Mammary epithelial cell (primary cell): ENCODE data around the gene KSR2.

Source experiments
- CTCF ChIP-seq, 2 donors: IDR thresholded peaks in 1 of 2; conservative IDR thresholded peaks in 1 of 2; 2 replicates each; pipeline ENCODE4 v1.5.1; 2011 to 2012; ENCODE audit warnings: inconsistent platforms in 2 of 2, low read length in 2 of 2, mild to moderate bottlenecking in 2 of 2, control low read depth in 1 of 2, low read depth in 1 of 2; ENCODE audit not compliant: insufficient read depth in 1 of 2; ENCODE audit errors: extremely low read depth in 1 of 2
- EZH2 ChIP-seq: IDR thresholded peaks from 2 replicates; pipeline ENCODE4 v1.6.1; 2012; ENCODE audit warnings: low read length, inconsistent platforms, borderline replicate concordance

- TF ChIP-seq CTCF (conservative IDR thresholded peaks at IDR 0.05 in 1 of 2, IDR thresholded peaks at IDR 0.05 in 1 of 2; ENCODE audit: extremely low read depth in 1 of 2, insufficient read depth in 1 of 2, low read depth in 1 of 2, low read length in 2 of 2) = no peak
- no peak for TF ChIP-seq EZH2
Measured at GRCh38 chr12:117494833-117495655, 473.7 kb downstream of the KSR2 start.
